Measurements from ENCODE around the gene ABCE1. TPM values are rescaled to one million over a fixed set of nuclear protein-coding genes. Genes with fewer than 3 reads are reported as not detected.

The ABCE1 gene
- 124 and 128 TPM in 2 replicates for total RNA-seq

DNA sequence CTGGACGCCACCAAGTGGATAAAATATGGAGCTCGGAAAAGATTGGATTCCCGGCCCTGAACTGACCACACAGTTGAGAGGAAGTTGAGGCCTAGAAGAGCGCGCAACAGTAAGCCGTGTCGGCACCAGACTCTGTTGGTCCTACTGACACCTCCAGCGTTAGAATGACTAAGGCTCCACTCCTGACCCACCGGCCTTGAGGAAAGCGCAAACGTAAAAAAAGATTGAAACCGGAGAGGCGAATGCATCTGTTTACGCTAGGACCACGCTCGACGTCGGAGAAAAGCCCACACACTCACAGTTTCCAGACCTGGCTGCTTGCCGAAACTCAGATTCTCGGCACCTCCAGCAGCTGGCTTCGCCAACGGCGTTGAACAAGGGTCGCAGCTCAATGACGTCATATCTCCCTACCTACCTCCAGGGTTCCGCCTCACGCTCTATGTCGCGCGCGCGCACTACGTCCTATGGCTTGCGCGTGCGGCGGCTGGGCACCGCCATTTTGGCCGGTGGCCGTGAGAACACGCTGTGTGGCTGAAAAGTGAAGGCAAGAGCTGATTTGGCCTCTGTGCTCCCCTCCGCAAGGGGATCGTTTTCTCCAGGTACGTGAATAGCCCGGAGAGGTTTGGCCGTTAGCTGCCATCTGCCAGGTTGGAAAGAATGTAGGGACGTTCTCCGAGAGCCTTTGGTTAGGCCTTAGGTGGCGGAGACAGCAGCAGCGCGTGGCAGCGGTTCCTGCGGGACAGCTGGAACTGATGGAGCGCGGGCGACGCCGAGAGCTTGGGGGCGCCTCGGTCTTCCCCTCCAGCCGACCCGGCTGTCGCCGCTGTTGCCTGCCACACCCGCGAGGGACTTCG lies at the start of gene ABCE1, which contains the start of gene ANAPC10:
Gene ABCE1, plus strand, starts transcription at position 491 of the 854 bp plus-strand sequence. CDS start 6,102 bp downstream, outside the sequence.
Gene ANAPC10, minus strand, starts transcription at position 376 of the 854 bp plus-strand sequence. CDS start 2,097 bp downstream, outside the sequence.
- peak; percentile 99 for DNase-seq (ENCODE audit: low read depth in 2 of 2)

DNA sequence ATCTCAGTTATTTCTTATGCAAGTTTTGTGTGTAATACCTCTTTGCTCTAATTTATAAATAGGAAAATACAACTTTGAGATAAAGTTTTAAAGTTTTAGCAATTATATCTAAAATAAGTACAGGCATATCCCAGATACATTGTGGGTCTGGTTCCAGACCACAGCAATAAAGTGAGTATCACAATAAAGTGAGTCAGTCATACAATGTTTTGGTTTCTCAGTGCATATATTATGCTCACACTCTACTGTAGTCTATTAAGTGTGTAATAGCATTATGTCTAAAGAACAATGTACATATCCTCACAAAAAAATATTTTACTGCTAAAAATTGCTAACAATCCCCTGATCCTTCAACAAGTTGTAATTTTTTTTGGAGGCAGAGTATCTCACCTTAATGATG lies 49.3 kb upstream of the ABCE1 start:
- no peak for DNase-seq (ENCODE audit: low read depth in 2 of 2)

DNA sequence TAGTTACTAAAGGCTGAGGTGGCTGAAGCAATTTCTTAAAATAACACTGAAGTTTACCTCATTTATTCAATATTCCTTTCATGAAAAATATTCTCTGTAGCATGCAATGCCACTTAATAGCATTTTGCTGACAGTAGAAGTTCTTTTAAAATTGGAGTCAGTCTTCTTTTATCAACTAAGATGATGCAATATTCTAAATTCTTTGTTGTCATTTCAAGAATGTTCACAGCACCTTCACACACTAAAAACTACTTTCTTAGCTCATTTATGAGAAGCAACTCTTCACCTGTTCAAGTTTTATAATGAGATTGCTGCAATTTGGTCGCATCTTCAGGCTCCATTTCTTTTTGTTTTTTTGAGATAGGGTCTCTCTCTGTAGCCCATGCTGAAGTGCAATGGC lies 48.9 kb upstream of the ABCE1 start:
- DNase-seq (ENCODE audit: low read depth in 2 of 2), result no peak

DNA sequence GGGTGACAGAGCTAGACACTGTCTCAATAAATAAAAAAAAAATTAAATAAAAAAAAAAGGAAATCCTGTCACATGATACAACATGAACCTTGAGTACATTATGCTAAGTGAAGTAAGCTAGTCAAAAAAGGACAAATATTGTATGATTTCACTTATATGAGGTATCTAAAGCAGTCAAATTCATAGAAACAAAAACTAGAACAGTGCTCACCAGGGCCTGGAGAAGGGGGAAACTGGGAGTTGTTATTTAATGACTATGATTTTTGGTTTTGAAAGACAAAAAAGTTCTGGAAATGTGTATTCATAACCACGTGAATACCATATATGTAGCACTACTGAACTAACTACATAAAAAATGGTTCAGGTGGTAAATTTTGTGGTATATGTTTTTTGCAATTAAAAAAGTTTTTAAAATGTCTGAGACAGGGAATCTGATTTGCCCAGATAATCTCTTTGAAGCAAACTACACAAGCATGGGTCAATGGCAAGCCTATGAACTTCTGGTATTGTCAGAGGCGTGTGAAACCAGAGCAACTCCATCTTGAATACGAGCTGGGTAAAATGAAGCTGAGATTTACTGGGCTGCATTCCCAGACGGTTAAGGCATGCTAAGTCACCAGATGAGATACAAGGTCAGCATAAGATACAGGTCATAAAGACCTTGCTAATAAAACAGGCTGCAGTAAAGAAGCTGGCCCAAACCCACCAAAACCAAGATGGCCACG lies 42.4 kb upstream of the ABCE1 start:
- DNase-seq (ENCODE audit: low read depth in 2 of 2), result no peak

DNA sequence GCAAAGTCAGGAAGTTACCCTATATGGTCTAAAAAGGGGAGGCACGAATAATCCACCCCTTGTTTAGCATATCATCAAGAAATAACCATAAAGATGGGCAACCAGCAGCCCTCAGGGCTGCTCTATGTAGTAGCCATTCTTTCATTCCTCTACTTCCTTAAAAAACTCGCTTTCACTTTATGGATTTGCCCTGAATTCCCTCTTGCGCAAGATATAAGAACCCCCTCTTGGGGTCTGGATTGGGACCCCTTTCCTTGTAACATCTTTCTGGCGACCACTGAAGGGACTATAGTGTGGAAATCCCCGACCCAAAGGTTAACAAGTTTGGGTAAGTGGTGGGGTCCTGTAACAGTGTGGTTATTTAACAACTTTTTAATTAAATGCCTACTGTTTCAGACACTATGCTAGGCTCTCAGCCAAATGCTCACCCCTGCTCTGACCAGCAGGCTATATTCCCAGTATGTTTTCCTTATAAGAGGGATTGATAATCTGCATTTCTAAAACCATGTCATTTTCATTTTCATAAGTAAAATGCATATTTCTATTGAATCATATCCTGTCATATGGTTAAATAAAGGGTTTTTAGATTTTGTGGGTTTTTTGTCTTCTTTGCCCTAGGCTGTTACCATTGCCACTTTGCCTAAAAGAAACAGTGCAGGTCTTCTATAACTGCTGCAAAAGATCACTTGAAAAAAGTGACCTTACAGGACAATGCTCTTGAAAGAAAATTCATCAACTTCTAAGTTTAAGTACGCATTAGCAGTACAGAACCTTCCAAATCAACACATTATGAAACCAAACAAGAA lies 41.6 kb upstream of the ABCE1 start:
- no peak for DNase-seq (ENCODE audit: low read depth in 2 of 2)

DNA sequence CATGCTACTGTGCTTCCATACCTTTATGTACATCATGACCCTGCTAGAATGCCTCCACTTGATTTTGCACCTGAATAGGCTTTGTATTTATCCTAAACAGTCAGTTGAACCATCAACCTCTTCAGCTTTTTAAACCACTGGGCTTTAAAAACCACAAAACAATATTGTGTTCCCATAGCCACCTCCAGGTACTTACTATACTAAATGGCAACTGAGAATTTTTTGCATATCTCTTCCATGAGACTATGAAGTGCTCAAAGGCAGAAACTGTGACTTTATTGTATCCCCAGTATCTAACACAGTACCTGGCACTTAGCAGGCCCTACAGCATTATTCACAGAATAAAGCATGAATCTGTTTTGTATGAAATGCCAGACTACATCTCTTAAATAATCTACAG lies 39.9 kb upstream of the ABCE1 start:
- DNase-seq (ENCODE audit: low read depth in 2 of 2), result no peak

DNA sequence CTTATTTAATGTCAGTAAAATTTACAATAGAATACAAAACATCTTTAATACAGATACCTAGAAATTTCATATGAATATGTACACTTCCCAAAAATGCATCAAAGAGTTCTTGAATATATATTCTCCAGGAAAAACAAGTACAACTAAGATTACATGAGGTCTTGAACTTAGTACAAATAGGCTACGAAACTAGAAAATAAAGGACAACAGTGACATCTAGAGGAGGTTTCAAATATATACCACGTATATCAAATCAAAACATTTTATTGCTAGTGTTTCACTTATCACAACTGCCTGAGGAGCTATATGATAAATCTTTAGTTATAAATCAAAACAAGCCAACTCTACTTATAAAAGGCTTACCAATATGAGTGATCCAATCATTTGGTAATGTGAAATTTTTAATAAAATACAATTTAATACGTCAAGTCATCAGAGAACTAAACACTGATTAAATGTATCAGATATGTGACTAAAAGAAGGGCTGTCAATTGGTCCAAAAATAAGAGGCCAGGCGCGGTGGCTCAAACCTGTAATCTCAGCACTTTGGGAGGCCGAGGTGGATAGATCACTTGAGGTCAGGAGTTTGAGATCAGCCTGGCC lies 36.7 kb upstream of the ABCE1 start:
- DNase-seq (ENCODE audit: low read depth in 2 of 2), result peak; percentile 58 to 70

DNA sequence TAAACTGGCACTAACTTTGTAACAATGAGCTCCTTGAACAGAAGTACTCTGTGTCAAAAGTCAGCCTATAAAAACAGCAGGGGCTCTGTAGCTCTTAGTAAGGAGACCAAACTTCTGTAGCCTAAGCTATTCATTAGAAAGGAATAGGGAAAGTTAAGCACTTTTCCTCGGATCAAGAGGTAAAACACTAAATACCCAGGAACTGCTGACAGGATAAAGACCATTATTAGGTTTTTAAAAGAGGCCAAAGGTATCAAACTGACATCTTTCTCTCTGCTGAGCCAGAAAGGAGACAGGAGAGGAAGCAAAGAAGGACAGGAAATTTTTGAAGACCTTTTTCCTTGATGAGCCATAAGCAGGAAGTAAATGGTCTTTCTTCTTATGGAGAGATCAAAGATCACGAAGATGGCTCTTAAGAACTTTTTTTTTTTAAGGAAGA lies 32.0 kb upstream of the ABCE1 start:
- DNase-seq (ENCODE audit: low read depth in 2 of 2), result peak in 1 of 2 donors; percentile 19

DNA sequence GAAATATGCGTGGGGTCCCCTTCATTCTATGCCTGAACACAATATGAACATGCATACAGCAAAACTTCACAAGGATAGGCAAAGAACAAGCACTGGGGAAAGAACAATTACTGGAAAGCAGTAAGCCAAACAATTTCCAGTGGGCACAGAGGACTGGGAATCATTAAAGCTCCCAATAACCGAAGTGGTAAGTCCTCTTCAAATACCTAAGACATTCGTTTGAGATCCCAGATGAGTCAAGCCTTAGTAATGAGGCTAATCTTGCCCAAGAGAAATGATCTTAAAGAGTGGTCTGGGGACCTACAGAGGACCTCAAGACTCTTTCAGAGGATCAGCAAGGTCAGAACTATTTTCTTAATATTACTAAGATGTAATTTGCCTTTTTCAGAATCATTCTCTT lies 28.8 kb upstream of the ABCE1 start:
- no peak for DNase-seq (ENCODE audit: low read depth in 2 of 2)

DNA sequence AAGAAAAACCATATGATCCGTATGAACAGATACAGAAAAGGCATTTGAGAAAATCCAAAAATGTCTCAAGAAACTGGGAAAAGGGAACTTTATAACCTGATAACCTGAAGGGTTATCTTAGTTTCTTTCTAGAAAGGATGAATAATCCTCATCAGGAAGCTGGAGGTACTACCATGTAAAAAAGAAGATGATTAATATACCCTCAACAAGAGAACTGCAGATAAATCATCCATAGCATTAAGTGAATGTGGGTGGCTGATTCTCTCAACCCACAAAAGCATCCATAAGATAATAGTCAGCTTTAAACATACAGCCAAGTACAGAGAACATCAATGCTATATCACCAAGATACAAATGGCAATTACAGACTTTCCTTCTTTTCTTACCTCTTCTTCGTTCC lies 26.6 kb upstream of the ABCE1 start:
- DNase-seq (ENCODE audit: low read depth in 2 of 2), result no peak

DNA sequence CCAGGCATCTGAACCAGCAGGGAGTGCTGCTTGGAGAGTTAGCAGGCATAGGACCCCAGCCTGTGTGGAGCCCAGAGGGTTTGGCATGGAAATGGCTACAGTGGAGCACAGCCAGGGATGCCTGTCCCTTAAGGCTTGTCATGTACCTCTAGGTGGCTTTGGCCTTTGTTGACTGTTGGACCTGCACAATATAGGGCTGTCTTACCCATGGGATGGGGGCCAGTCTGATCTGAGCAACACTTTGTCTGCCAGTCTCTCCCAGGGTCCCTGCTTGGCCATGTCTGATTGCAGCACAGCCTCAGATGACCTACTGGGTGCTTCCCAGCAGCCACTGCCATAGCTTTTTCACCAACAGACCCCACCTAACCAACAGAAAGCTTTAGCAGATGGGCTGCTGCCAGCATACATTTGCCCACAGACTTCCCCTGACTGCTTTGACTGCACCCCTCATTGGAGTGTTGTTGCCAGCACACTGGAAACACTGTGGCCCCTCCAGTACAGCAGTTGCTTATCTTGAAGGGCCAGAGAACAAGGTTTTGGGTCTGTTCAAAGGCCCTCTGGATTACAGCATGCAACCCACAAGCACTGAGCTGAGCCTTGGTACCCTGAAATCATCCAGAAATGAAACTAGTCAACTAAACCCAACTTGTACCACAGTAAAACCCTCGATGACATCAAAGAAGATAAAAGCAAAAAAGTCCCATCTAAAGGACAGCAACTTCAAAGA lies 22.2 kb upstream of the ABCE1 start:
- DNase-seq (ENCODE audit: low read depth in 2 of 2), result no peak

DNA sequence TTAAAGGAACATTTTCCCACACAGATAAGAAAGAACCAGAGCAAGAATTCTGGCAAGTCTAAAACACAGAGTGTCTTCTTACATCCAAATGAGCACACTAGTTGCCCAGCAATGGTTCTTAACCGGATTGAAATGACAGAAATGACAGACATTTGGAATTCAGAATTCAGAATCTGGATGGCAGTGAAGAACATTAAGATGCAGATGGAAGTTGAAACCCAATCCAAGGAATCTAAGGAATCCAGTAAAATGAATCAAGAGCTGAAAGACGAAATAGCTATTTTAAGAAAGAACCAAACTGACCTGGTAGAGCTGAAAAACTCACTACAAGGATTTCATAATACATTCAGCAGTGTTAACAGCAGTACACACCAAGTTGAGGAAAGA lies 21.6 kb upstream of the ABCE1 start:
- DNase-seq (ENCODE audit: low read depth in 2 of 2), result no peak

DNA sequence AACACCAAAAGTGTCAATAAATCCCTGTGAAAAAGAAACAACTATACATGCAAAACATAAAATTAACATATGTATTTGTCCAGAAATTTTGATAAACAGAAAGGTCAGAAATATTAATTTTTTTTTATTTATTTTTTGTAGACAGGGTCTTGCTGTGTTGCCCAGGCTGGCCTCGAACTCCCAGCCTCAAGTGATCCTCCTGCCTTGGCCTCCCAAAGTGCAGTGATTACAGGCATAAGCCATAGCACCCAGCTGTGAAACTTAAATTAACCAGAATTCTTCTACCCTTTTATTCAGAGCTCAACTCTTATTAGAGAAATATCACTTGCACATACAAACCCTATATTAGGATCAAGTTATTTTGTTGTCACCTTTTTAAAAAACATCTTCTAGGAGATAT lies 16.4 kb upstream of the ABCE1 start:
- DNase-seq (ENCODE audit: low read depth in 2 of 2), result no peak

DNA sequence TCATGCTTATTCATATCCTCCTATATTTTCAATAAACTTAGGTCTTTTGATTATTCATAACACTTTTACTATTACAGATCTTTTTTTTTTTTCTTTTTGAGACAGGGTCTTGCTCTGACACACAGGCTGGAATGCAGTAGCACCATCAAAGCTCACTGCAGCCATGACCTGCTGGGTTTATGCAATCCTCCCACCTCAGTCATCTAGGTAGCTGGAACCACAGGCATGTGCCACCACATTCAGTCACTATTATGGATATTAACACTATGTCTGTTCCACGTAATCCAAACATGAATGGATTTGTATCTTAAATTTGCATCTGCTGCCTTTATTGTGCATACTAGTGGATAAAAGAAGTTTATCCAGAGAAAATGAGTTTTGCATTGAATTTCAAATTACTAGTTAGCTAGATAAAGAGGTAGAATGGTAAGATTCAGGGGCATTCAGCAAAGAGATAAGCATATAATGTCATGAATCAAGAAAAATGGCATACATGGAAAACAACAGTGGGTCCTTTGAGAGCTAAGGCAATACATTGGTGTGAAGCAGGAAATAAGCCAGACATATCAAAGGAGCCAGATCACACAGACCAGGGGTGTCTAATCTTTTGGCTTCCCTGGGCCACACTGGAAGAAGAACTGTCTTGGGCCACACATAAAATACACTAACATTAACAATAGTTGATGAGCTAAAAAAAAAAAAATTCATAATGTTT lies 14.1 kb upstream of the ABCE1 start:
- DNase-seq (ENCODE audit: low read depth in 2 of 2), result no peak

DNA sequence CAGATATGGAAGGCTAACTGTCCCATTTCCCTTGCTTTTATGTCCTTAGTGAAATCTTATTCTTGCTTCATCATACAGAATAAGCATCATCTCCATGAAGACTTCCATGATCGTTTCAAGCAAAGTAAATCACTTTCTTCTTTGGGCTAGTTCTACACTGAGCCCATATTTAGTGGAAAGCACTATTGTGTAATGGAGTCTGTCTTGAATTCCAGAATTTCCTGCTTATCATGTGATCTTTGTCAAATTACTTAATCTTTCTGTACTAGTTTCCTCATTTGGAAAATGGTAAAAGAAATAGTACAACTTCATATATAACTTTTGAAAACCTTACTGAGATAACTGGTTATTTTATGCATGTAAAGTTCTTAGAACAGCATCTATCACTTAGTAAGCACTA lies 7.7 kb upstream of the ABCE1 start:
- no peak for DNase-seq (ENCODE audit: low read depth in 2 of 2)

DNA sequence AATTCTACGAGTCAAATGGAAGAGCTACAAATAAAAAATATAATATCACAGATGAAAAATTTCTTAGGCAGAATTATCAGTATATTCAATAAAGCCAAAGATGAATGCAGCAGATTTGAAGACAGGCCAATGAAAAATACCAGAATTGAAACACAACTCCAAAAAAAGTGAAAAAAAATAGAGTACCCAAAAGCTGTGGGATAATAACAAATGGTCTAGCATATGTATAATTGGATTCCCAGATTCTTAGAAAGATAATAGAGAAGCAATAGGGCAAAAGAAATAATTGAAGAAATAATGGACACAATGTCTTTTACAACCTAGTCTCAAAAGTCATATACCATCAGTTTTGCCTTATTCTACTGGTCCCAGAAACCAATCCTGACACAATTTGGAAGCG lies 4.5 kb upstream of the ABCE1 start:
- DNase-seq (ENCODE audit: low read depth in 2 of 2), result no peak

DNA sequence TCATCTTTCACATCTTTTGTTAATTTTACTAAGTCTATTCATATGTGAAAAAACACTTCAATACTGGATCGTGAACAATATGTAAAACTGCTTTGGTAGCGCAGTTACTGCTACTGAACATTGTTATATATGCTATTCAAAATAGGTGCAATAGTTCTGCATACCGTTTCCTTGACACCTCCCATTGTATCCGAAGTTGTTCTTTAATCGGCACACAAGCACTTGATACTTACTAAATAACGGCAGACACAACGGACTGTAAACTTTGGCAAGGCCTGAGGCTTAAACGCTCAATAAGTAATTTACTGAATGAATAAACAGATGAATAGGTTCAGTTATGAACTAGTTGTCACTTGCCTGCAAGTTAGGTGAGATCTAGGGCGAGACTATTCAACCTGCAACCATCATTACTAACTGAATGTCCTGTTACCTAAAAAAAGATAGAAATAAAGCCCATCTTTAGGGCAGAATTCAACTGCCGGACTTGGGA lies 735 bp upstream of the ABCE1 start:
- DNase-seq (ENCODE audit: low read depth in 2 of 2), result no peak

DNA sequence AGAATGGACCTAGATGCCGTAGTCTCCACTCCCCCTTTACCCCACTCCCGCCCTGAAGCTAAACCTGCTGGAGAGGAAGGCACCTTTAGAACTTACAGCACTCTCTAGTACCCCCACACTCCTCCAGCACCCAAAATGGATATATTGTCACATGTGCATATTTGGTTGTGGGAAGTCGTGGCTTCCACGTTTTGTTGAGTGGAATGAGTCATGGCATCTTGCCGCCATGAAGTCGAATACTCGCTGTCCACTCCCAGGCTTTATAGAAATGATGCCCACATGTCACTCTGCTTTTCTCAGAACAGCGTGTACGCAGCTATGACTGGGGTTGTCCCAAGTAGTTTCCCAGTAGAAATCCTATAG lies 545 bp downstream of the ABCE1 start:
- peak; percentile 46 to 89 for DNase-seq (ENCODE audit: low read depth in 2 of 2)

DNA sequence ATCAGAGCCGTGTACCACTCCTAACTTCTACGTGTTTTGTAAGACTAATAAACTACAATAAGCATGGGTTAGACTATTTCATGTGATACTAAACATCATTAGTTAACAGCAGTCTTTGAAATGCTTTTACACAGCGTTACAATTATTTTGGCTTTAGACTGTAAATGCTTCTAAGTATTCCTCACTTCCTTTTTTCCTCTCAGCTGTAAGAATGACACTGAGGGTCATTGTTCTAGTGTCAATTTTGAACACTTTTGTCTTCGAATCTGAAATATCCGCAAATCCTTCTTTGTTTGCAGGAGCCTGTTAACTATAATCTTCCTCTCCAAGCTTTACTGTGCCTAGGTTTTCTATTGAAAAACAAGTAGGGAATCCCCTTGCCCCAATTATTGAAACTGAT lies 1.5 kb downstream of the ABCE1 start:
- DNase-seq (ENCODE audit: low read depth in 2 of 2), result peak in 1 of 2 donors; percentile 33

DNA sequence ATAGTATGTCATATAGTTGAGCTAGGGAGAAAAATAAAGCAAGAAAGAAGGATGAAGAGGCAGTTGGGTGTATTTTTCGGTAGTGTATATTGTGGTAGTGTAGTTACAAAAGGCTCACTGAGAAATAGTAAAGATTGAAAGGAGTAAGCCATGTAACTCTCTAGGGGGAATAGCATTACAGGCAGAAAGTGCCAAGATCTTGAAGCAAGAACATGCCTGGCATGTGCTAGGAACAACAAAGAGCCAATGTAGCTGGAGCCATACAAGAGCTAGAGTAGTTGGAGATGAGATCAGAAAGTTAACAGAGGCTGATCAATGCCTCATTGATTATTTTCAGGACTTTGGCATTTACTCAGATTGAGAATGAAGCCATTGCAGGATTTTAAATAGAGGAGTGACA lies 3.0 kb downstream of the ABCE1 start:
- DNase-seq (ENCODE audit: low read depth in 2 of 2), result no peak

All from dermis microvascular lymphatic vessel endothelial cell (primary cell).